Measurements from ENCODE around the gene TUT4. TPM values are rescaled to one million over a fixed set of nuclear protein-coding genes. Genes with fewer than 3 reads are reported as not detected.

TUT4 gene
- total and polyA plus RNA-seq, 4 donors: 16.4 to 142 (median 28.5) TPM

DNA sequence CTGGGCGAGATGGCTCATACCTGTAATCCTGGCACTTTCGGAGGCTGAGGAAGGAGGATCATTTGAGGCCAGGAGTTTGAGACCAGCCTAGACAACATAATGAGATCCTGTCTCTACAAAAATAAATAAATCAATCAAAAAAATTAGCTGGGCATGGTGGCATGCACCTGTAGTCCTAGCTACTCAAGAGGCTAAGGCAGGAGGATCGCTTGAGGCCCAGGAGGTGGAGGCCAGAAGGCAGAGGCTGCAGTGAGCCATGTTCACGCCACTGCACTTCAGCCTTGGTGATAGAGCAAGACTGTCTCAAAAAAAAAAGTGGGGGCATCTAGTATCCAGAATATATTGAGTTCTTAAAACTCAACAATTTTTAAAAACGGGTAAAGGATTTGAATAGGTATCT is 6.0 kb downstream of the TUT4 start:
- 96 to 98% methylated on average over 5 of the region's 5 CpGs for WGBS, 2 donors
- Histone ChIP-seq H3K9ac (ENCODE audit: insufficient read depth in 1 of 2, low read length in 2 of 2) (no peak overlapping the region), H3K4me1 (ENCODE audit: control insufficient read depth in 5 of 5, insufficient read depth in 5 of 5, low read length in 5 of 5) (peaks cover 0 to 15% (median 3%) of the 10 kb centered on the region in 5 donors), H3K36me3 (ENCODE audit: control insufficient read depth in 4 of 4, insufficient read depth in 4 of 4, low read length in 4 of 4) (no peaks in the 10 kb centered on the region), H3K27me3 (ENCODE audit: control insufficient read depth in 3 of 3, insufficient read depth in 3 of 3, low read length in 2 of 3) (no peaks in the 10 kb centered on the region), H3K27ac (ENCODE audit: low read depth in 1 of 2, low read length in 1 of 2) (no peak overlapping the region), H3K4me3 (no peak overlapping the region), H3K9me3 (ENCODE audit: control insufficient read depth in 4 of 4, insufficient read depth in 3 of 4, low read length in 3 of 4) (peaks cover 2 to 8% (median 4%) of the 10 kb centered on the region in 4 donors)
- TF ChIP-seq CTCF (IDR thresholded peaks at IDR 0.05; ENCODE audit: control extremely low read depth, extremely low read depth): no peak
- ATAC-seq (ENCODE audit: insufficient read depth, low FRiP score) (no peak), DNase-seq (no peak)

DNA sequence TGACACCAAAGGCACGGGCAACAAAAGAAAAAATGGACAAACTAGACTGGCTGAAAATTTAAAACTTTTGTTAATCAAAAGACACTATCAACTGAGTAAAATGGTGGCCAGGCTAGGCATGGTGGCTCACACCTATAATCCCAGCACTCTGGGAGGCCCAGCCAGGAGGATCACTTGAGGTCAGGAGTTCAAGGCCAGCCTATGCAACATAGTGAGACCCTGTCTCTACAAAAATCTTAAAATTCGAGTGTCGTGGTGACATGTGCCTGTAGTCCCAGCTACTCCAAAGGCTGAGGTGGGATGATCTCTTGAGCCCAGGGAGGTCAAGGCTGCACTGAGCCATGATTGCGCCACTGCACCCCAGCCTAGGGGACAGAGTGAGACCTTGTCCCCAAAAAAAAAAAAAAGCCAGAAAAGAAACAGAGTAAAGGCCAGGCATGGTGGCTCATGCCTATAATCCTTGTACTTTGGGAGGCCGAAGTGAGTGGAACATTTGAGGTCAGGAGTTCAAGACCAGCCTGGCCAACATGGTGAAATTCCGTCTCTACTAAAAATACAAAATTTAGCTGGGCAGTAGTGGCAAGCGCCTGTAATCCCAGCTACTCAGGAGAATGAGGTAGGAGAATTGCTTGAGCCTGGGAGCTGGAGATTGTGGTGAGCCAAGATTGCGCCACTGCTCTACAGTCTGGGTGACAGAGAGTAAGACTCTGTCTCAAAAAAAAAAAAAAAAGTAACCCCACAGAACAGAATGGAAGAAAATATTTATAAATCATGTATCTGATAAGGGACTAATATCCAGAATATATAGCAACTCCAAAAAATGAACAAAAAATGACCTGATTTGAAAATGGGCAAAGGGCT is 8.0 kb downstream of the TUT4 start:
- peaks cover 2 to 9% (median 8%) of the 10 kb centered on the region in 4 donors for H3K9me3 ChIP-seq (ENCODE audit: control insufficient read depth in 4 of 4, insufficient read depth in 3 of 4, low read length in 3 of 4)
- H3K9ac ChIP-seq (ENCODE audit: insufficient read depth in 1 of 2, low read length in 2 of 2): no peak overlapping the region
- no peak for ATAC-seq (ENCODE audit: insufficient read depth, low FRiP score)
- H3K36me3 ChIP-seq (ENCODE audit: control insufficient read depth in 4 of 4, insufficient read depth in 4 of 4, low read length in 4 of 4): no peaks in the 10 kb centered on the region
- no peak overlapping the region for H3K27ac ChIP-seq (ENCODE audit: low read depth in 1 of 2, low read length in 1 of 2)
- no peak overlapping the region for H3K4me3 ChIP-seq
- no peaks in the 10 kb centered on the region for H3K27me3 ChIP-seq (ENCODE audit: control insufficient read depth in 3 of 3, insufficient read depth in 3 of 3, low read length in 2 of 3)
- 86 to 97% methylated on average over 8 of the region's 8 CpGs for WGBS, 2 donors
- H3K4me1 ChIP-seq (ENCODE audit: control insufficient read depth in 5 of 5, insufficient read depth in 5 of 5, low read length in 5 of 5): peaks cover 0 to 3% (median 0%) of the 10 kb centered on the region in 5 donors
- TF ChIP-seq CTCF (IDR thresholded peaks at IDR 0.05; ENCODE audit: control extremely low read depth, extremely low read depth): no peak
- no peak for DNase-seq

GRCh38 chr1:52542085-52542688 is 10.7 kb downstream of the TUT4 start:
- no peak for ATAC-seq (ENCODE audit: insufficient read depth, low FRiP score)
- Histone ChIP-seq H3K9ac (ENCODE audit: insufficient read depth in 1 of 2, low read length in 2 of 2) (no peak overlapping the region), H3K4me1 (ENCODE audit: control insufficient read depth in 5 of 5, insufficient read depth in 5 of 5, low read length in 5 of 5) (no peaks in the 10 kb centered on the region), H3K27me3 (ENCODE audit: control insufficient read depth in 3 of 3, insufficient read depth in 3 of 3, low read length in 2 of 3) (no peaks in the 10 kb centered on the region), H3K27ac (ENCODE audit: low read depth in 1 of 2, low read length in 1 of 2) (no peak overlapping the region), H3K36me3 (ENCODE audit: control insufficient read depth in 4 of 4, insufficient read depth in 4 of 4, low read length in 4 of 4) (no peaks in the 10 kb centered on the region), H3K4me3 (no peak overlapping the region), H3K9me3 (ENCODE audit: control insufficient read depth in 4 of 4, insufficient read depth in 3 of 4, low read length in 3 of 4) (peaks cover 2 to 9% (median 8%) of the 10 kb centered on the region in 4 donors)
- DNase-seq: peak in 1 of 3 donors; percentile 9
- TF ChIP-seq CTCF (IDR thresholded peaks at IDR 0.05; ENCODE audit: control extremely low read depth, extremely low read depth): no peak
- WGBS, 2 donors: 96 to 98% methylated on average over 5 of the region's 5 CpGs

Measured in lung (tissue), 12 donors.